HG03175 (cell line): Measurements from ENCODE around the gene SLC22A4.
A peak's percentile ranks its signal among the peaks of the same experiment; 100 is the strongest.

ENCODE experiments used
- ATAC-seq: cut with Tn5 transposase; IDR thresholded peaks from one replicate; pipeline ENCODE4 v1.9.1; 2021; ENCODE audit warnings: mild to moderate bottlenecking, moderate library complexity; ENCODE audit not compliant: unreplicated experiment

Gene SLC22A4

GRCh38 chr5:132293992-132294727 is at the start of gene SLC22A4:
Gene SLC22A4 (plus strand): TSS chr5:132294394. CDS start chr5:132294617, 223 bp downstream.
- ATAC-seq: peak; percentile 63

DNA sequence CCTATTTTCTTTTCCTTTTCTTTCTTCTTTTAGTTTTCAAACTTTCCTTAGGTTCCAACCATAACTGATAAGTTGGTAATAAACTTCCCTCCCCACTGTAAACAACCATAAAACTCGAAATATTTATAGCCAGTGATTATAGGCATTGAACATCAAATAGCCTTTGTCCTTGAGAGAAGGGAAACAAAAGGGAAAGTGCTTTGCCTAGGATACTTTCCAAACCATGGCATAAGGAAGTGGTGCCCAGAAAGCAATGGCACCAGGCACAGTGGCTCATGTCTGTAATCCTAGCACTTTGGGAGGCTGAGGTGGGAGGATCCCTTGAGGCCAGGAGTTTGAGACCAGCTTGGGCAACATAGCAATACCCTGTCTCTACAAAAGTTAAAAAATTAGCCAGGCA is 48.6 kb upstream of the SLC22A4 start:
- ATAC-seq: no peak

GRCh38 chr5:132246806-132247205 is 47.4 kb upstream of the SLC22A4 start:
- no peak for ATAC-seq

DNA sequence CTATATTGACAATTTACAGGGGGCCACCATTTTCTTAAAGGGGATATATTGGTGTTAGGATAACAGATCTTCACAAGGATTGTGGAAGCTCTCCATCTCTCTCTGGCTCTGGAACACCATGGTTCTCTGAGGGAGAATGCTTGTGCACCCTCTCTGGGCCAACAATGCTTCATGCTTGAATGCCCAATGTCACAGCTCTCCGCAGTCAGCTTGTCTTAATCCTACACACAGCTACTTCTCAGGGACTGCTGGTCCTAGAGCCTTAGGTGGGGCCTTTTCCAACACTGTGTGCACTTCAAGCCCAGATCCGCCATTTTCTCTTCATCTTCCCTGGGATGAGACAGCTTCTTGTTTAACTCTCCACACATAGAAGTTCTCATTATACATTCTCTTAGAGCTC is 43.6 kb upstream of the SLC22A4 start:
- no peak for ATAC-seq

- no peak for ATAC-seq
These were observed 42.9 kb upstream of the SLC22A4 start for GRCh38 chr5:132251220-132251725.

DNA sequence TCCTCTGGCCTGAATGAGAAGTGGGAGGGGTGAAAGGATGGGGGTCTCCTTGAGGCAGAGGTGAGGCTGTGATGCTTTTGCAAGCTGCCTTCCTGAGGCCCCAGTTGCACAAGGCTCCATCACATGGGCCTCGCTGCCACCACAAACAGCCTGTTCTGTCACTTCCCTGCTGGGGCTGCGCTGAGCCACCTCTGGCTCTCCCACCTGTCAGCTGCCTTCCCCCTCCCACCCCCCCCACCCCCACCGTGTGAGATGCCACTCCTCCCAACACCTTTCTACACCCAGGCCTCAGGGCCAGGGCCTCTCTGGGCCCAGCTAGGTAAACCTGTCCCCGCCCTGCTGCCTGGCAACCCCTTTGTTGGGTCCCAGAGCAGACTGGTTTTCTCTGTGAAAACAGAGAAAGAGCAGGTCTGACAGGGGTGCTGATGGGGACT is 41.2 kb upstream of the SLC22A4 start:
- no peak for ATAC-seq

- no peak for ATAC-seq
These were observed 40.5 kb upstream of the SLC22A4 start for GRCh38 chr5:132253452-132254320.

- no peak for ATAC-seq
These were observed 39.7 kb upstream of the SLC22A4 start for GRCh38 chr5:132254321-132254977.

GRCh38 chr5:132256086-132256782 is 38.0 kb upstream of the SLC22A4 start:
- ATAC-seq: no peak

- no peak for ATAC-seq
These were observed 37.4 kb upstream of the SLC22A4 start for GRCh38 chr5:132256783-132257130.

DNA sequence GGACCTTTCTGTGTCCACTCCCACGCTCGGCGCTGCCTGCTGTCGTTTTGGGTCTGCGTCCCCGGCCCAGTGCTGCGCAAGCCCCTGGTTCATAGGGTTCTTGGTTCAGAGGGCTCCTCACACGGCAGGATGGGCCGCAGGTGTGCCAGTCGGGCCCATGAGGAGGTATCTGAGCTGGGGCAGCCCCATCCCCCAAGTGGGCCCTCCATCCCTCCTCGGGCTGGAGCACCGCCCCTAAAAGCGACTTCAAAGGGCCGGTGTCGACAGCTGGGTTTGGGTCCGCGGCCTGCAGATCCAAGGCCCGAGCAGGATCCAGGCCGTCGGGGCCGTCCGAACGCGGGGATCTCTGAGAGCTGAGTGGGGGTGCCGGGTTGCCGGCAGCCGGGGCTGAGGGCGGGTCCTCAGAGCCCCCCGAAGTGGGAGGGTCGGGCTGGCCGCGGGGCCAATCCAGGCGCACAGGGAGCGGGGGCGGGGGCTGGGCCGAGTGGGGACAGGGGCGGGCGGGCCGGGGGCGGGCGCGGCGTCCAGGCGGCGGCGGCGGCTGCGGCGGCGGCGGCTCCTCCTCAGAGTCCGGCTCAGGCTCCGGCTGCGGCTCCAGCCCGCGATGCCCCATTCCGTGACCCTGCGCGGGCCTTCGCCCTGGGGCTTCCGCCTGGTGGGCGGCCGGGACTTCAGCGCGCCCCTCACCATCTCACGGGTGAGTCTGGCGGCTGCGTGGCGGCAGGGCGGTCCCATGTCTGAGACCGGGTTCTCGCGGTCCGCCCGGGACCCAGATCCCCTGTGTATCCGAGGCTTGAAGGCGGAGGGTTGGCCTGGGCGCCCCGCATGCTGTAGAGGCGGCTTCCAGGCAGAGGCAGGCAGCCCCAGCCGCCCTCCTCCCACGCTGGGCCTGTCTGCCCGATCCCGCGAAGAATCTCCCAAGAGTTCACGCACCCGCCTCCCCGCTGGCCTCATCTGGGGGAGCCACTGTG is 36.8 kb upstream of the SLC22A4 start, which contains the start of gene PDLIM4:
TSS of gene PDLIM4 (plus strand) at position 566 of the 971 bp plus-strand sequence. CDS start at position 605, 39 bp downstream.
- ATAC-seq: no peak

DNA sequence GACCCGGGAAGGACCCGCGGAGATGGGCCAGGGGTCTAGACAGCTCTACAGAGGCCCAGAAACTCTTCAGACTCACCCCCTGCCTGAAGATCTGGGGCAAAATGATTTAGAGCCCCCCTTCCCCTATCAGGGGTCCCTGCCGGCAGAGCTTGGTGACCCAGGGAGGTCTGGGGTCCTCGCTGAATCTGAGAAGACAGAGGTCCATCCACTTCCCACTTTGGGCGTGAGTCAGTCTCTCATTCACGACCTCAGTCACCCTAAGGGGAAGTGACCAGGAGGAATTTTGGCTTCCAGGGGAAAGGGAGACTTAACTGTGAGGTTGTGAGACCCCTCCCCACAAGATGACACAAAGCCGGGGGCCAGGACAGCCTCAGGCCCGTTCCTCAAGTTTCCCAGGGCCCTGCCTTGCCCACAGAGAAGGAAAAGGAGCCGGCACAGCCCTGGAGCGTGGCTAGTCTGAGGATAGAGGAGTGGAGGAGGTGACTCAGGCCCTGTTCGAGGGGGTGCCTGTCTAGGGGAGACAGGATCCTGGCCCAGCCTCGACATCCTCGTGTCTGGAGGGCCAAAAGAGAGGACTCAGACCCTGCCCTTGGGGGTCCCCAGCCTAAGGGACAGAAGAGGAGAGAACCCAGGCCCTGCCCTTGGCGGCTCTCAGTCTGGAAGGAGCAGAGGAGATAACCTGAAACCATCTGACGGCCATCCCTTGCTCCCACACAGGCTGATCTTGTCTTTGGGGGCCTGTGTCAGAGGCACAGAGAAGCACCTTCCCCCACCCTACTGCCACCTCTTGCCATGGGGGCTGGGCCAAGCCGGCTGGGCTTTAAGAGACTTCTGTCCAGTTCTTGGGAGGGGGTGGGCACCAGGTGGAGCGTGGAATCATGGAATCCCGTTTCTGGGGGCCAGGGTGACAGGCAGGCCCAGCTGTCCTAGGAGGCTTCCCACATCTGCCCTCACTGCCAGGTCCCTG is 35.8 kb upstream of the SLC22A4 start:
- ATAC-seq: no peak

DNA sequence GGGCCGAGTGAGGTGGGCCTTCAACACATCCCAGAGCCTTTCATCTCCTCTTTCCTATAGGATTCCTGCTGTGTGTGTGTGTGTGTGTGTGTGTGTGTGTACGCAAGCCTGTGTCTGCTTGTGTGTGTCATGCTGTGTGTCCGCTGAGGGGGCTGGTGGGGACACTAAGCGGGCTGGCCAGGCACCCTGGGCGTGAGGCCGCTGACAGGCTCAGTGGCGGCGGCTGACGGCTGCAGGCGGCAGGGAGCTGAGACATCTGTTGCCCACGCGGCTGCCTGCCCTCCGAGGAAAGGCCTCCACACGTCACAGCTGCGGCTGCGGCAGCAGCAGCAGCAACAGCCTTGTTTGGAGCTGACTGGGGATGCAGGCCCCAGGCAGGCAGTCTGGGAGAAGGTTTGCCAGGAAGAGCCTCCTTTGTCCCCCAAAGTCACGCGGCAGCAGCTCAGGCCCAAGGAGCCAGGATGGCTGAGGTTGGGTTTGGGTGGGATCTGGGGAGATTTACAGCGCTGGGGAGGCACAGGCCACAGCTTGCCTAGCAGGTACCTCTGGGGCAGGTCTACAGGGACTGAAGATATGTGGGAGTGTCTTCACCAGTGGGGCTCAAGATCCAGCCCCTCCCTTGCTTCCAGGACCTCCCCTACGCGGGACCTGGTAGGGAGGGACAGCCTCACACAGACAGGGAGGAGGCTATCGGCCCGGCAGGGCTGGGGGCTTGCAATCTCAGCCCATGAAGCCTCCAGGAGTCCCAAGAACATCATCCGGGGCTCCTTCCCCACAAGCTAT is 34.9 kb upstream of the SLC22A4 start:
- ATAC-seq: no peak

DNA sequence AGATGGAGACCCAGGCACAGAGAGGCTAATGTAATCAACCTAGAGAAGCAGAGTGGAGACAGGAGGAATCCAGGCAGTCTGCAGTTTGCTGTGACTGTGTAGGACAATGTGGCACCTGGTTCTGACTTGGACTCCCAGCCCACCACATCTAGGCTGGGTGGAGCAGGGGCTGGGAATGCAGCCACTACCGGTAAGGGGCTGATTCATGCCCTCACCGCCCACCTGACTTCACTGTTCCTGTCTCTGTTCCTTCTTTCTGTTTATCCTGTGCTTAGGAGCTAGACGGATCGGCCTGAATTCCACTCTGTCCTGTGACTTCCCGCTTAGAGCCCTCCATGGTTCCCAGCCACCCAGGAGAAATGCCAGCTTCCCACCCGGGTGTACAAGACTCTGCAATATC is 34.1 kb upstream of the SLC22A4 start:
- ATAC-seq: no peak

- no peak for ATAC-seq
These were observed 33.3 kb upstream of the SLC22A4 start for GRCh38 chr5:132260714-132261551.
